Fibroblast of villous mesenchyme (primary cell): Measurements from ENCODE around the gene ATP6V1A. TPM values are rescaled to one million over a fixed set of nuclear protein-coding genes. Genes with fewer than 3 reads are reported as not detected.
A peak's percentile ranks its signal among the peaks of the same experiment; 100 is the strongest.

Experiments used
- DNase-seq: peaks from one replicate; pipeline ENCODE4 v3.0.0-alpha.2; 2010; ENCODE audit warnings: low read depth
- H3K4me3 ChIP-seq: 2 replicates; pipeline ENCODE4 v1.5.1; 2011; ENCODE audit warnings: low read depth, mild to moderate bottlenecking, low read length
- total RNA-seq: library from RNA; depleted of rRNA; stranded (reverse); fragments of >200 nt; gene quantifications from 2 replicates; pipeline ENCODE4 v1.2.3, GENCODE V29; 2012
- TF ChIP-seq, protein P1 (sequence below): IDR thresholded peaks from 2 replicates; pipeline ENCODE4 v1.5.1; 2012; ENCODE audit warnings: low read depth, mild to moderate bottlenecking, low read length; ENCODE audit not compliant: insufficient read depth

Gene ATP6V1A
- total RNA-seq, 1 donor, result 117 TPM

DNA sequence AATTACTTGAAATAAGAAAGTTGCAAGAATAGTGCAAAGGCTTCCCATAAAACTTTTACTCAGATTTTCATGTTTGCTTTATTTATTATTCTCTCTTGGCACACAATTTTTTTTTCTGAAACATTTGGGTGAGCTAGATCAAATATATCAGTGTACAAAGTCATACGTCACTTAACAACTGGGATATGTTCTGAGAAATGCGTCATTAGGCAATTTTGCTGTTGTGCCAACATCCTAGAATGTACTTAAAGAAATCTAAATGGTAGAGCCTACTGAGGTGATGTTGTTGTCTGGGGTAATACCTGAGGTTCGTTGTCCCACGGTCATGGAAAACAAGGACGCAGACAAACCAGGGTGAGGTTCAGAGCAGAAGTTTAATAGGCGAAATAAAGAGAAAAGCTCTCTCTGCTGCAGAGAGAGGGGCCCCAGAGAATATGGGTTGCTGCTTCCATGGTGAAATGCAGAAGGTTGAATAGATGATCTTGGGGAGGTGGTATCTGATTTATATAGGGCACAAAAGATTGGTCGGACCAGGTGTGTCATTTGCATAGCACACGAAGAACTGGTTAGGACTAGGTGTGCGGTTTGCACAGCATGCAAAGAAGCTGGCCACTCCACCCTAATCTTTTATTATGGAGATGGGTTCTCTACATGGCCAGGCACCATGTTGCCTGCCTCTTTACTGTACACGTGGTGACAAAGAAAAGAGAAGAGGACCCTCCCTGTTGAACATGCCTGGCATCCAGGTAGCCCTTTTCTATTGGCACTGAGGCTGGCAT is 82.9 kb downstream of the ATP6V1A start:
- TF ChIP-seq, protein P1, sequence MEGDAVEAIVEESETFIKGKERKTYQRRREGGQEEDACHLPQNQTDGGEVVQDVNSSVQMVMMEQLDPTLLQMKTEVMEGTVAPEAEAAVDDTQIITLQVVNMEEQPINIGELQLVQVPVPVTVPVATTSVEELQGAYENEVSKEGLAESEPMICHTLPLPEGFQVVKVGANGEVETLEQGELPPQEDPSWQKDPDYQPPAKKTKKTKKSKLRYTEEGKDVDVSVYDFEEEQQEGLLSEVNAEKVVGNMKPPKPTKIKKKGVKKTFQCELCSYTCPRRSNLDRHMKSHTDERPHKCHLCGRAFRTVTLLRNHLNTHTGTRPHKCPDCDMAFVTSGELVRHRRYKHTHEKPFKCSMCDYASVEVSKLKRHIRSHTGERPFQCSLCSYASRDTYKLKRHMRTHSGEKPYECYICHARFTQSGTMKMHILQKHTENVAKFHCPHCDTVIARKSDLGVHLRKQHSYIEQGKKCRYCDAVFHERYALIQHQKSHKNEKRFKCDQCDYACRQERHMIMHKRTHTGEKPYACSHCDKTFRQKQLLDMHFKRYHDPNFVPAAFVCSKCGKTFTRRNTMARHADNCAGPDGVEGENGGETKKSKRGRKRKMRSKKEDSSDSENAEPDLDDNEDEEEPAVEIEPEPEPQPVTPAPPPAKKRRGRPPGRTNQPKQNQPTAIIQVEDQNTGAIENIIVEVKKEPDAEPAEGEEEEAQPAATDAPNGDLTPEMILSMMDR, result no peak
- DNase-seq, result no peak
- H3K4me3 ChIP-seq, result no peak overlapping the region

DNA sequence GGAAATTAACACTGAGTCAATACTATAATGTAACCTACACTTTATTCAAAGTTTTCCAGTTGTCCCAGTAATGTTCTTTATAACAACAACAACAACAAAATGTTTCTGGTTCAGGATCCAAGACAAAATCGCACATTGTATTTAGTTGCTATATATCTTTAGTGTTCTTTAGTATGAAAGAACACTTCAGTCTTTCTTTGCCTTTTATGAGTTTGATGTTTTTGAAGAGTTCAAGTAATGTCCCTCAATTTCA is 84.2 kb downstream of the ATP6V1A start:
- no peak overlapping the region for H3K4me3 ChIP-seq
- TF ChIP-seq, protein P1, result no peak
- no peak for DNase-seq

DNA sequence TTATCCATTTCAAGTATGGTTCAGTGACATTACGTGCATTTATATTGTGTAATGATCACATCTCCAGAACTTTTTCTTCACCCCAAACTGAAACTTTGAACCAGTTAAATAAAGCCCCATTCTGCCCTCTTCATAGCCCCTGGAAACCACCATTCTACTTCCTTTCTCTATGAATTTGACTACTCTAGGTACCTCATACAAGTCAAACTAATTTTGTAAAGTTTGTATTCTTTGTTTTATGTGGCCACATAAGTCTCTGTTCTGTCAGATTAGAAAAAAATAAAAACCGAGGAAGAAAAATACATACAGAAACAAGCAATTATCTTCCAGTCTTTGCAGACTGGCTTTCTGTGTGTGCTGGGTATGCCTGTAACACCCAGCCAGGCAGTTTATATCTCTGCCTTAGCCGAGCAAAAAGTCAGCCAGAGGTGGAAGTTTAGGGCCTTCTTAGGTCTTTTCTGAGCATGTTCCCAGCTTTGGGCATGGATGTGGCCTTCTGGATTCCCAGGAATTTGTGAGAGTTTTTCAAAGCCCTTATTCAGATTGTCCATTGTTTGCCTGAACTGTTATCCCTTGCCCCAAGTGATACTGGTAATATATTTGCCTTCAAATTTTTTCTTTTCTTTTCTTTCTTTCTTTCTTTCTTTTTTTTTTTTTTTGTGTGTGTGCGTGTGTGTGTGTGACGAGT is 85.8 kb downstream of the ATP6V1A start:
- TF ChIP-seq, protein P1, result no peak
- DNase-seq, result peak; percentile 18
- no peak overlapping the region for H3K4me3 ChIP-seq

DNA sequence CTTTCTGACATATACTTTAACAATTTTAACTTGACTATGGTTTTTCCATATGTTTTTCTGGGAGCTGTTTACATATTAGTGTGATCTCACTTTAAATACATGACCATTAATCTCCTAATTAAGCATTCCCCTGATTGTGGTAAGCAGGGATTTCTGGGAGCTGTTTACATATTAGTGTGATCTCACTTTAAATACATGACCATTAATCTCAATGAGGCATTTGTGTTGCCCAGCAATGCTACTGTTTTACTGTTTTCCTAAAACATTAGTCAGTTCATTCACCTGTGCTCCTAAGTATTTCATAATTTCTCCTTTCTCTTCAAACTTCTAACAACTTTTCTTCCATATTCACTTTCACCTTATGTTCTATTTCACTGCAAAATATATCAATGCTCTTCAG is 88.1 kb downstream of the ATP6V1A start:
- TF ChIP-seq, protein P1, result no peak
- no peak overlapping the region for H3K4me3 ChIP-seq
- peak; percentile 21 for DNase-seq

DNA sequence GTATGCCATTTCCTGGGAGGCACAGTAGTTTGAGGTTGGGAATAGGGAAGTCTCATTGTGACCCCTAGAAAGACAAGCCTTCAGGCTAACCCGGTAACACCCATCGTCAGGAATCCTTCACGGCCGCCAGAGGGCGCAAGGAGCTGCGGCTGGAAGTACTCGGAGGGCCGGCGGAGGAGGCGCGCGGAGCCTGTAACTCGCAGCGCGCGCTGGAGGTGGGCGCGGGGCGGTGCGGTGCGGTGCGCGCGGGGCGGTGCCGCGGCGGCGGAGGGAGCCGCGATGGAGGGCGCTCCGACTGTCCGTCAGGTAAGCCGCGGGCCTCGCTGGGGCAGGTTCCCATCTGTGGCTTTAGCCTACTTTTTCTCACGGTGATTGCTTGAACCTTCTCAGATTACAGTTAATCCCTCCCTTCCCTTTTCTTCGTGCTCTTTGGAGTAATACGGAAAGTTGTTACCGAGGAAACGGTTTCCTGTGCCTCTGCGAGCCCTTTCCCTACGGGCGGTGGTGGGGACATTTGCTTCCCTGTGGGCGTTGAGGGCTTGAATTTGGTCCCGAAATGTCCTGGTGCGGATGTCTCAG is 91.9 kb downstream of the ATP6V1A start, which contains the start of gene GRAMD1C:
TSS of gene GRAMD1C (plus strand) at position 158 of the 579 bp plus-strand sequence. CDS start at position 280, 122 bp downstream.
- TF ChIP-seq, protein P1, result peak; percentile 86
- H3K4me3 ChIP-seq, result peak within 1 kb of the TSS; percentile 75
- DNase-seq, result peak; percentile 90

DNA sequence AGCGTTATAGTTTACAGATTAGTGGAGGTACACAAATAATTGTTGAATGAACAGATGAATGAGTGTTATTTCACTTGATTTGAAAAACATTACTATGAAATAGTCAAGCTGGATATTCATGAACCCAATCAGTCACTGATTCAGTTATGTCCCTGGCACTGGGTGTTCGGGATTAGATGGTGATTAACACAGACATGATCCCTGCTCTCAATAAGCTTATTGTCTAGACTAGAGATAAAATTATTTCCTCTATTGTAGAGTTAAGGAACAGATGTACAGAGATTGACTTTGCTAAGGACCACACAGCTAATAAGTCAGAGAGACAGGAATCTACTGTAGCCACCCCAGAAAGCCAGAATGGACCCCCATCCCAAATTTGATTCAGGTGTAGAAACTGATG is 92.7 kb downstream of the ATP6V1A start:
- TF ChIP-seq, protein P1, result no peak
- H3K4me3 ChIP-seq, result peak overlapping the region; percentile 75

More for the DNA sequence above, 92.7 kb downstream of the ATP6V1A start:
- no peak for DNase-seq
